Kidney epithelial cell (primary cell): Measurements from ENCODE around the gene CCL13. TPM values are rescaled to one million over a fixed set of nuclear protein-coding genes. Genes with fewer than 3 reads are reported as not detected.

Experiments used
- DNase-seq: peaks from one replicate; pipeline ENCODE4 v3.0.0-alpha.2; 2010; ENCODE audit warnings: low read depth
- H3K27me3 ChIP-seq: 2 replicates; pipeline ENCODE4 v1.6.0; 2011; ENCODE audit warnings: low read length; ENCODE audit not compliant: control insufficient read depth, insufficient read depth
- H3K36me3 ChIP-seq: 2 replicates; pipeline ENCODE4 v1.5.1; 2011; ENCODE audit warnings: low read length; ENCODE audit not compliant: control insufficient read depth, insufficient read depth
- H3K4me3 ChIP-seq: 2 replicates; pipeline ENCODE4 v1.5.1; 2011; ENCODE audit warnings: low read depth, mild to moderate bottlenecking, control low read depth, low read length
- CTCF ChIP-seq: IDR thresholded peaks from 2 replicates; pipeline ENCODE4 v1.5.1; 2011; ENCODE audit warnings: mild to moderate bottlenecking, moderate library complexity, low read length, control low read depth, inconsistent platforms; ENCODE audit not compliant: insufficient read depth, poor library complexity, severe bottlenecking
- total RNA-seq: library from RNA; depleted of rRNA; stranded (reverse); fragments of >200 nt; gene quantifications from 2 replicates; pipeline ENCODE4 v1.2.3, GENCODE V29; 2015

Gene CCL13
- total RNA-seq, 1 donor from 2014 or later, result not detected

- TF ChIP-seq CTCF, result no peak
- no peaks in the 10 kb centered on the region for H3K27me3 ChIP-seq
- no peak overlapping the region for H3K4me3 ChIP-seq
- no peaks in the 10 kb centered on the region for H3K36me3 ChIP-seq
- no peak for DNase-seq
These were observed 17.0 kb upstream of the CCL13 start for GRCh38 chr17:34339138-34339770.

- no peaks in the 10 kb centered on the region for H3K36me3 ChIP-seq
- no peak for DNase-seq
- no peak overlapping the region for H3K4me3 ChIP-seq
- TF ChIP-seq CTCF, result no peak
- no peaks in the 10 kb centered on the region for H3K27me3 ChIP-seq
These were observed 14.4 kb upstream of the CCL13 start for GRCh38 chr17:34341916-34342315.

- no peak for DNase-seq
- no peaks in the 10 kb centered on the region for H3K27me3 ChIP-seq
- H3K4me3 ChIP-seq, result no peak overlapping the region
- H3K36me3 ChIP-seq, result no peaks in the 10 kb centered on the region
- no peak for TF ChIP-seq CTCF
These were observed 9.2 kb upstream of the CCL13 start for GRCh38 chr17:34347063-34347462.

- TF ChIP-seq CTCF, result no peak
- H3K36me3 ChIP-seq, result no peaks in the 10 kb centered on the region
- no peak for DNase-seq
- H3K4me3 ChIP-seq, result no peak overlapping the region
- H3K27me3 ChIP-seq, result no peaks in the 10 kb centered on the region
These were observed 6.5 kb upstream of the CCL13 start for GRCh38 chr17:34349751-34350150.

- Histone ChIP-seq H3K36me3 (no peaks in the 10 kb centered on the region), H3K4me3 (no peak overlapping the region), H3K27me3 (no peaks in the 10 kb centered on the region)
- DNase-seq, result no peak
- TF ChIP-seq CTCF, result no peak
These were observed 5.2 kb upstream of the CCL13 start for GRCh38 chr17:34351096-34351495.

- no peak for TF ChIP-seq CTCF
These were observed 4.1 kb upstream of the CCL13 start for GRCh38 chr17:34352191-34352590.

More at GRCh38 chr17:34352191-34352590, 4.1 kb upstream of the CCL13 start:
- DNase-seq, result no peak
- Histone ChIP-seq H3K36me3 (no peaks in the 10 kb centered on the region), H3K4me3 (no peak overlapping the region), H3K27me3 (no peaks in the 10 kb centered on the region)
